HAP-1 (cell line): Measurements from ENCODE around the gene LBR.
A peak's percentile ranks its signal among the peaks of the same experiment; 100 is the strongest.
"Not testable (repeated sequence)": the region's sequence is repeated elsewhere in the genome, so short reads cannot be mapped to it uniquely, and the experiment has no call there.

Source experiments
- DNase-seq, 2 experiments: peaks; one replicate each; pipeline ENCODE4 v3.0.0-alpha.2; 2016 to 2020; ENCODE audit warnings: low spot score in 2 of 2
- H3K27me3 ChIP-seq: fragments of 250-450 bp; sonication (Bioruptor Pico); 2 replicates; pipeline ENCODE4 v1.5.1; 2020; ENCODE audit warnings: low read depth, mild to moderate bottlenecking, moderate library complexity
- H3K36me3 ChIP-seq: fragments of 250-450 bp; sonication (Bioruptor Pico); replicated peaks from 2 replicates; pipeline ENCODE4 v1.5.1; 2020; ENCODE audit warnings: mild to moderate bottlenecking
- H3K4me1 ChIP-seq: fragments of 250-450 bp; sonication (Bioruptor Pico); 2 replicates; pipeline ENCODE4 v1.5.1; 2020; ENCODE audit warnings: mild to moderate bottlenecking
- H3K4me3 ChIP-seq: fragments of 250-450 bp; sonication (Bioruptor Pico); 2 replicates; pipeline ENCODE4 v1.5.1; 2020; ENCODE audit warnings: mild to moderate bottlenecking, moderate library complexity
- H3K9me3 ChIP-seq: fragments of 250-450 bp; sonication (Bioruptor Pico); 2 replicates; pipeline ENCODE4 v1.5.1; 2020; ENCODE audit warnings: mild to moderate bottlenecking, moderate library complexity
- in situ Hi-C: fragments of 300-500 bp; cut with MboI; formaldehyde crosslinking; loops from 3 replicates; pipeline ENCODE4 v1.14.3; 2020; ENCODE audit warnings: low sequenced_read_pairs, inconsistent platforms, mixed read lengths

Gene LBR

GRCh38 chr1:225427235-225428067 is at the start of gene LBR:
TSS of gene LBR (minus strand) at chr1:225428038. CDS start at chr1:225424075, 3,963 bp downstream.
- Histone ChIP-seq H3K4me3 (peak within 1 kb of the TSS; percentile 77), H3K27me3 (no peaks in the 10 kb centered on the region), H3K36me3 (peaks cover 20% of the 10 kb centered on the region), H3K9me3 (no peaks in the 10 kb centered on the region; the same call in 1 of the 2 replicates), H3K4me1 (peaks cover 44% of the 10 kb centered on the region)
- peak in 1 of 2 experiments; percentile 48 for DNase-seq
- in situ Hi-C loops = no loop called here

- Histone ChIP-seq H3K36me3 (no peaks in the 10 kb centered on the region), H3K4me3 (no peak overlapping the region), H3K9me3 (no peaks in the 10 kb centered on the region), H3K4me1 (peaks cover 5% of the 10 kb centered on the region), H3K27me3 (no peaks in the 10 kb centered on the region)
- in situ Hi-C loops = loop anchor here (5.0 kb wide), 2 partner anchors 300 to 505 kb away; partner anchors contain the start of gene SRP9
- DNase-seq = no peak
These were observed 49.6 kb upstream of the LBR start for GRCh38 chr1:225477296-225477911.

GRCh38 chr1:225476538-225476988 is 48.7 kb upstream of the LBR start:
- H3K36me3 ChIP-seq = no peaks in the 10 kb centered on the region
- H3K27me3 ChIP-seq = no peaks in the 10 kb centered on the region
- H3K4me1 ChIP-seq = peaks cover 5% of the 10 kb centered on the region
- no peak overlapping the region for H3K4me3 ChIP-seq
- DNase-seq = no peak
- no peaks in the 10 kb centered on the region for H3K9me3 ChIP-seq
- in situ Hi-C loops = loop anchor here (5.0 kb wide), 2 partner anchors 301 to 506 kb away; partner anchors contain the start of gene SRP9

- no peak overlapping the region for H3K4me3 ChIP-seq
- H3K27me3 ChIP-seq = no peaks in the 10 kb centered on the region
- in situ Hi-C loops = loop anchor here (5.0 kb wide), 2 partner anchors 301 to 506 kb away; partner anchors contain the start of gene SRP9
These were observed 48.3 kb upstream of the LBR start for GRCh38 chr1:225476100-225476511.

DNA sequence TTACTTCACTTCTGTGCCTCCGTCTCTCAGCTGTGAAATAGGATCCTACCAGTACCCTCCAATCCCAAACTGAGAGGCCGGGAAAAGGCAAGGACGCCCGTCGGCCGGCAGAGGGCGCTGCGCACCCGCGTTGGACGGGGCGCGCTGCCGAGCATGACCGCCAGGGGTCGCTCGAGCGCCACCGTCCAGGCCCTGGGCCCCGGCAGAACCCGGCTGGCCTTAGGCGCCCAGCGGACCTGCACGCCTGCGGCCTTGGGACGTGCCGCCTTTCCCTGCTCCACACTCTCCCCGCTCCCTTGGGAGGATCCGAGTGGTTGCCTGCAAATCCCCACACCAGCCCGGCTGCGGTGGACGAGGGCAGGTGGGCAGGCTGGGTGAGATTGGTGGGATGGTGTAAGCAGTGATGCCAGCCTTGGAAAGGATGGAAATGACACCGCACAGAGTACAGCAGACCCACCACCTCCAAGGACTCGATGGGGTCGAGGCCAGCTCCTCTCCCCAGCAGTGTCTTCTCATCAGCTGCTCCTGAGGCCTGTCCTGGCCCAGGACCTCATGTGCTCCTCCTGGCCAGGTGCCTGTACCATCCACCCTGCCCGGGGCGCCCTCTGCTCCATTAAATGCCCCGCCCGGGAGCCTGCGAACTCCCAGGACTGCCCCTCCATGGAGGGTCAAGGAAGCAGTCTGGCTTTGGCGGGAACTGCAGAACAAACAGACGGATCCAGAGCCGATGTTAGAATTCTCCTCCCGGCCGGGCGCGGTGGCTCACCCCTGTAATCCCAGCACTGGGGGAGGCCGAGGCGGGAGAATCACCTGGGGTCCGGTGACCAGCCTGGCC is 47.4 kb upstream of the LBR start:
- in situ Hi-C loops = loop anchor here (5.0 kb wide), 2 partner anchors 302 to 507 kb away; partner anchors contain the start of gene SRP9
- Histone ChIP-seq H3K4me3 (no peak overlapping the region), H3K4me1 (peaks cover 5% of the 10 kb centered on the region)

More at GRCh38 chr1:225476100-225476511, 48.3 kb upstream of the LBR start:
- no peak for DNase-seq
- Histone ChIP-seq H3K9me3 (no peaks in the 10 kb centered on the region), H3K4me1 (peaks cover 5% of the 10 kb centered on the region), H3K36me3 (no peaks in the 10 kb centered on the region)

GRCh38 chr1:225474439-225474985 is 46.7 kb upstream of the LBR start:
- Histone ChIP-seq H3K27me3 (no peaks in the 10 kb centered on the region), H3K36me3 (no peaks in the 10 kb centered on the region), H3K4me1 (peaks cover 5% of the 10 kb centered on the region), H3K4me3 (no peak overlapping the region), H3K9me3 (no peaks in the 10 kb centered on the region)
- no peak for DNase-seq
- in situ Hi-C loops = no loop called here

More for the DNA sequence above, 47.4 kb upstream of the LBR start:
- peak; percentile 51 to 79 for DNase-seq
- Histone ChIP-seq H3K36me3 (no peaks in the 10 kb centered on the region), H3K9me3 (no peaks in the 10 kb centered on the region), H3K27me3 (no peaks in the 10 kb centered on the region)

DNA sequence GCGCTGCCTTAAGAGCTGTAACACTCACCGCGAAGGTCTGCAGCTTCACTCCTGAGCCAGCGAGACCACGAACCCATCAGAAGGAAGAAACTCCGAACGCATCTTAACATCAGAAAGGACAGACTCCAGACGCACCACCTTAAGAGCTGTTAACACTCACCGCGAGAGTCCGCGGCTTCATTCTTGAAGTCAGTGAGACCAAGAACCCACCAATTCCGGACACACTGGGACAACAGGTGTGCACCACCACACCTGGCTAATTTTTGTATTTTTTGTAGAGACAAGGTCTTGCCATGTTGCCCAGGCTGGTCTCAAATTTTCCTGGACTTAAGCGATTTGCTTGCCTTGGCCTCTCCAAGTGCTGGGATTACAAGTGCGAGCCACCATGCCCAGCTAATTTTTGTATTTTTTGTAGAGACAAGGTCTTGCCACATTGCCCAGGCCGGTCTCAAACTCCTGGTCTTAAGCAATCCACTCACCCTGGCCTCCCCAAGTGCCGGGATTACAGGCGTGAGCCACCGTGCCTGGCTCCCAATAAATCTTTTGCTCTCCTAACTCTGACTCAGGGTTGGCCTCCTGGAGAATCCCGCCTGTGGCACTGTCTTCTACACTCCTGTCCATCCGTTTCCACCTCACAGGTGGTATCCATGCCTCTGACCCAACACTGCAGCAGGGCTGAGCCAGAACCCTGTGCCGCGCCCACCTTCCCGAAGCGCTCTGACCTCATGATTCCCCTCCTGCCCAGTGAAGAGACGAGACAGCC is 46.0 kb upstream of the LBR start:
- DNase-seq, H3K4me3 ChIP-seq, H3K9me3 ChIP-seq, H3K36me3 ChIP-seq, in situ Hi-C loops, H3K27me3 ChIP-seq, H3K4me1 ChIP-seq: not testable (repeated sequence)

- H3K9me3 ChIP-seq, H3K27me3 ChIP-seq, H3K4me1 ChIP-seq, H3K36me3 ChIP-seq, in situ Hi-C loops, H3K4me3 ChIP-seq: not testable (repeated sequence)
- DNase-seq = peak in 1 of 2 experiments; percentile 31
These were observed 45.4 kb upstream of the LBR start for GRCh38 chr1:225473266-225473665.

GRCh38 chr1:225471453-225472301 is 43.8 kb upstream of the LBR start:
- no peaks in the 10 kb centered on the region for H3K27me3 ChIP-seq
- peaks cover 5% of the 10 kb centered on the region for H3K4me1 ChIP-seq
- no peak overlapping the region for H3K4me3 ChIP-seq
- no peak for DNase-seq
- in situ Hi-C loops = no loop called here
- no peaks in the 10 kb centered on the region for H3K9me3 ChIP-seq
- no peaks in the 10 kb centered on the region for H3K36me3 ChIP-seq

- Histone ChIP-seq H3K4me3 (no peak overlapping the region), H3K27me3 (no peaks in the 10 kb centered on the region), H3K4me1 (peaks cover 5% of the 10 kb centered on the region), H3K36me3 (no peaks in the 10 kb centered on the region), H3K9me3 (no peaks in the 10 kb centered on the region)
- no peak for DNase-seq
- in situ Hi-C loops = no loop called here
These were observed 43.2 kb upstream of the LBR start for GRCh38 chr1:225471109-225471452.

- Histone ChIP-seq H3K27me3 (no peaks in the 10 kb centered on the region), H3K9me3 (no peaks in the 10 kb centered on the region), H3K4me3 (no peak overlapping the region), H3K4me1 (peaks cover 5% of the 10 kb centered on the region), H3K36me3 (no peaks in the 10 kb centered on the region)
- no peak for DNase-seq
- in situ Hi-C loops = no loop called here
These were observed 42.6 kb upstream of the LBR start for GRCh38 chr1:225470211-225471108.
